CD4-positive, alpha-beta T cell (primary cell): Measurements from ENCODE around the gene CD83. TPM values are rescaled to one million over a fixed set of nuclear protein-coding genes. Genes with fewer than 3 reads are reported as not detected.

Experiments used
- ATAC-seq: fragments of 200-7000 bp; cut with Tn5 transposase; one replicate; pipeline ENCODE4 v1.10.0; 2022; ENCODE audit warnings: mild to moderate bottlenecking; ENCODE audit not compliant: poor library complexity
- CTCF ChIA-PET: fragments of 350-600 bp; sonication (Branson Sonifier 250); formaldehyde crosslinking; loops from one replicate; lab custom pipeline; 2021; ENCODE audit warnings: antibody characterized with exemption, inconsistent platforms; lab: Charles Lee
- POLR2A ChIA-PET: fragments of 350-600 bp; sonication (Branson Sonifier 250); formaldehyde crosslinking; loops from one replicate; lab custom pipeline; 2021; ENCODE audit warnings: antibody characterized with exemption, inconsistent platforms; lab: Charles Lee
- DNase-seq, 14 experiments: peaks; one replicate each; pipeline ENCODE4 v3.0.0-alpha.2; 2013 to 2020; ENCODE audit warnings: mixed read lengths in 2 of 14
- H3K27ac ChIP-seq, 2 donors: one replicate each; pipeline versions ENCODE4 v1.5.1 to v1.7.0; 2013; ENCODE audit warnings: low read length in 2 of 2, low read depth in 1 of 2, mild to moderate bottlenecking in 1 of 2
- H3K27me3 ChIP-seq, 2 experiments: 1 replicate in 1 of 2; 2 replicates in 1 of 2; pipeline versions ENCODE4 v1.6.1 to v1.7.0; 2013; ENCODE audit warnings: low read length in 2 of 2, control low read depth in 1 of 2, mild to moderate bottlenecking in 1 of 2, moderate library complexity in 1 of 2; ENCODE audit not compliant: insufficient read depth in 2 of 2, control insufficient read depth in 1 of 2
- H3K36me3 ChIP-seq: one replicate; pipeline ENCODE4 v1.6.1; 2013; ENCODE audit warnings: low read length, control low read depth; ENCODE audit not compliant: insufficient read depth
- H3K4me1 ChIP-seq: one replicate; pipeline ENCODE4 v1.6.1; 2013; ENCODE audit warnings: low read length, control low read depth; ENCODE audit not compliant: insufficient read depth
- H3K4me3 ChIP-seq: one replicate; pipeline ENCODE4 v1.5.1; 2013; ENCODE audit warnings: mild to moderate bottlenecking, low read length, moderate library complexity
- H3K9me3 ChIP-seq, 2 experiments: 1 replicate in 1 of 2; 2 replicates in 1 of 2; pipeline versions ENCODE4 v1.6.1 to v1.7.0; 2013; ENCODE audit warnings: low read length in 2 of 2, mild to moderate bottlenecking in 2 of 2, control low read depth in 1 of 2, moderate library complexity in 1 of 2; ENCODE audit not compliant: control insufficient read depth in 1 of 2, insufficient read depth in 1 of 2
- H3K27ac Mint-ChIP-seq: one replicate; pipeline ENCODE4 v1.8.0; 2020; ENCODE audit warnings: mixed read lengths
- H3K27me3 Mint-ChIP-seq: one replicate; pipeline ENCODE4 v1.8.0; 2021; ENCODE audit warnings: mixed read lengths
- H3K36me3 Mint-ChIP-seq: one replicate; pipeline ENCODE4 v1.8.0; 2021; ENCODE audit warnings: low read depth, mixed read lengths
- H3K4me1 Mint-ChIP-seq: one replicate; pipeline ENCODE4 v1.8.0; 2021; ENCODE audit warnings: low read depth, mixed read lengths
- H3K4me3 Mint-ChIP-seq: one replicate; pipeline ENCODE4 v1.8.0; 2020; ENCODE audit warnings: mild to moderate bottlenecking, mixed read lengths
- H3K9me3 Mint-ChIP-seq: one replicate; pipeline ENCODE4 v1.8.0; 2020; ENCODE audit warnings: mixed read lengths
- intact Hi-C, 2 experiments: fragments of 100-400 bp; cut with DNase I in 1 of 2; cut with micrococcal nuclease in 1 of 2; formaldehyde crosslinking; loops; one replicate each; pipeline versions ENCODE4 v1.15.1 to v1.9.0; 2023 to 2025; cut with DNase I, micrococcal nuclease
- total RNA-seq, 174 experiments: library from RNA in 2 of 174; stranded (reverse) in 2 of 174; gene quantifications; one replicate each; pipeline ENCODE4 v1.2.3 and lab custom pipeline; 2021 to 2026
- TF ChIP-seq, protein P1 (sequence below): fragments of 200-600 bp; IDR thresholded peaks from one replicate; pipeline ENCODE4 v1.8.0; 2022; ENCODE audit warnings: antibody characterized with exemption, mild to moderate bottlenecking

Gene CD83
- total RNA-seq, 2 experiments from 2014 or later, result 35.3 to 36.4 TPM

DNA sequence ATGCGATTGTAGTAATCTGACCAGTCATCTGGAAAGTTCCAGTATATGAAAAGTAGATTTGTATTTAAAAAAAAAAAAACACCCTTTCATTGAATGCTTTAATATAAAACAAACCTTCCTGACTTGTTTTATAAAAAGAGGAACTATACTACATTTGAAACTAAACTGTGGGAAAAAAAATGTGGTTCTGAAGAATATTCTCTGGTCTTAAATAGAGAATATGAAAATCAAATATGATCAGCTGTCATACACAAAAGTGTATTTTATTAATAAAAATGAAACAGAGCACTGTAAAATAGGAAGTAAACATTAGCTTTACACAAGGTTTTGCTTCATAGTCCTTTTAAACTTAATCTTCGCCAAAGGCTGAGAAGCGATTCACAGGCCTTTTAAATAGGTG is 25.3 kb upstream of the CD83 start:
- H3K9me3 Mint-ChIP-seq, result peaks cover 3% of the 10 kb centered on the region
- H3K4me1 Mint-ChIP-seq, result no peaks in the 10 kb centered on the region
- H3K4me1 ChIP-seq, result peaks cover 7% of the 10 kb centered on the region
- no peaks in the 10 kb centered on the region for H3K27me3 ChIP-seq
- CTCF ChIA-PET, result no interaction called here
- H3K27me3 Mint-ChIP-seq, result no peaks in the 10 kb centered on the region
- DNase-seq (no peak), ATAC-seq (no peak)
- H3K27ac ChIP-seq, result no peak overlapping the region
- no peaks in the 10 kb centered on the region for H3K36me3 Mint-ChIP-seq
- TF ChIP-seq, protein P1, sequence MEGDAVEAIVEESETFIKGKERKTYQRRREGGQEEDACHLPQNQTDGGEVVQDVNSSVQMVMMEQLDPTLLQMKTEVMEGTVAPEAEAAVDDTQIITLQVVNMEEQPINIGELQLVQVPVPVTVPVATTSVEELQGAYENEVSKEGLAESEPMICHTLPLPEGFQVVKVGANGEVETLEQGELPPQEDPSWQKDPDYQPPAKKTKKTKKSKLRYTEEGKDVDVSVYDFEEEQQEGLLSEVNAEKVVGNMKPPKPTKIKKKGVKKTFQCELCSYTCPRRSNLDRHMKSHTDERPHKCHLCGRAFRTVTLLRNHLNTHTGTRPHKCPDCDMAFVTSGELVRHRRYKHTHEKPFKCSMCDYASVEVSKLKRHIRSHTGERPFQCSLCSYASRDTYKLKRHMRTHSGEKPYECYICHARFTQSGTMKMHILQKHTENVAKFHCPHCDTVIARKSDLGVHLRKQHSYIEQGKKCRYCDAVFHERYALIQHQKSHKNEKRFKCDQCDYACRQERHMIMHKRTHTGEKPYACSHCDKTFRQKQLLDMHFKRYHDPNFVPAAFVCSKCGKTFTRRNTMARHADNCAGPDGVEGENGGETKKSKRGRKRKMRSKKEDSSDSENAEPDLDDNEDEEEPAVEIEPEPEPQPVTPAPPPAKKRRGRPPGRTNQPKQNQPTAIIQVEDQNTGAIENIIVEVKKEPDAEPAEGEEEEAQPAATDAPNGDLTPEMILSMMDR, result no peak
- no peak overlapping the region for H3K27ac Mint-ChIP-seq
- POLR2A ChIA-PET, result no interaction called here
- no peaks in the 10 kb centered on the region for H3K36me3 ChIP-seq
- no peak overlapping the region for H3K4me3 Mint-ChIP-seq
- H3K4me3 ChIP-seq, result no peak overlapping the region
- intact Hi-C loops, result no loop called here
- H3K9me3 ChIP-seq, result peaks cover 0 to 4% of the 10 kb centered on the region in 2 experiments

DNA sequence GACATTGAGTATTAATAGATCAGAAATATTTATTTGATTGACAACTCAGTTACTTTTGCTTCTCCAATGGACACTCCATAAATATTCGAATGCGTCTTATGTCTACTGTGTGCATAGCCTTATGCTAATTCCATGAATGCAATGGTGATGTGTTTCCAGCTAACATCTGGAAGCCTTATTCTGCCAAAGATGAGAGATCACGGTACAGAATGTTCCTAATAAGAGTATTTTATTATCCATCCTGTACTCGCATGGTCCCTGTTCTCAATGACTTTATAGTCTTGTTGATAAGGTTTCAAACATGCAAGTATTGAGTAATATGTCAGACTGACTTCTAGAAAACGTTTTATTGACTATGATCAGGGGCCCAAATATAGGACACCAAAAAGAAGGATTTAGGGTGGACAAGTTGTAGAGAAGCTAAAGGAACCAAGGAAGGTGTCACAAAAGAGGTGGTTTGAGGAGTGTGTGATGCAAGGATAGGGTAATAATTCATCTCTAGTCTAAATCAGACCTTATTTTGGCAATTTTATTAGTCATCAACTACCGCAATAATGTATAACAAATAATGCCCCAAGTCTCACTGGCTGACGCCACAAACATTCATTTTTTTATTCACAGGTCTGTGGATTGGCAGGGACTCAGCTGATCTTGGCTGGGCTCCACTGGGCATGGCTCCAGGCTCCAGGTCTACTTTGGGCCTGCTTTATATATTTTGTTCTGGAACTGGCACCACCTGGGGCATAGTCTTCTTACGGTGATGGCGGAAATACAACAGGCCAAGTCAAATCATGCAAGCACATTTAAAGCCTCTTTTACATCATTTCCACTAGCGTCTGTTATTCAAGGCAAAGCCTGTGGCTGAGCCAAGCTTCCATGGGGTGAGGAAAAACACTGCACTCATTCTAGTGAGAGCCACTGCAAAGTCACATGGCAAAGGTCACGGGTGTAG is 24.5 kb upstream of the CD83 start:
- peaks cover 7% of the 10 kb centered on the region for H3K4me1 ChIP-seq
- H3K36me3 ChIP-seq, result no peaks in the 10 kb centered on the region
- no peak overlapping the region for H3K4me3 ChIP-seq
- TF ChIP-seq, protein P1, result no peak
- DNase-seq (no peak), ATAC-seq (no peak)
- Mint-ChIP-seq H3K27me3 (no peaks in the 10 kb centered on the region), H3K36me3 (no peaks in the 10 kb centered on the region), H3K27ac (no peak overlapping the region), H3K4me3 (no peak overlapping the region), H3K4me1 (no peaks in the 10 kb centered on the region), H3K9me3 (peaks cover 3% of the 10 kb centered on the region)
- POLR2A ChIA-PET, result no interaction called here
- no peak overlapping the region for H3K27ac ChIP-seq
- H3K9me3 ChIP-seq, result peaks cover 0 to 6% of the 10 kb centered on the region in 2 experiments
- H3K27me3 ChIP-seq, result no peaks in the 10 kb centered on the region
- CTCF ChIA-PET, result no interaction called here
- intact Hi-C loops, result no loop called here

DNA sequence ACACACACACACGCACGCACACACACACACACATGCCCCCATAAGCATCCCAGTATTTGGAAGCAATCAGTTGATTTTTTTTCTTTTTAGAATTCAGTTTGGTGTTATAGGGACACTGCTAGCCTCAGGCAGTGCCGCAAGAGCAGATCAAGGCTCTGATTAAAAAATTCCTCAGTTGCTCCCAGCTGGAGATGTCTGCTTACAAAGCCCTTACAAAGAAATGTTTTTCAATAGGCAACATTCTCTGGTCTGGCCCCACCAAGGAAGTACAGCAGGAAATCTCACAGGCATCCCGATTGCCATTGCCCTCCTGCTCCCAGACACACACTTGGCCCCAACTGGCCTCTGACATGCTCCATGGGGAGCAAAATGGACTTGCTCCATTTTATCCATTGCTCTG is 22.9 kb upstream of the CD83 start:
- H3K4me3 Mint-ChIP-seq, result no peak overlapping the region
- Histone ChIP-seq H3K27me3 (no peaks in the 10 kb centered on the region), H3K4me1 (peaks cover 7% of the 10 kb centered on the region), H3K36me3 (no peaks in the 10 kb centered on the region), H3K4me3 (no peak overlapping the region), H3K9me3 (peaks cover 0 to 7% of the 10 kb centered on the region in 2 experiments), H3K27ac (no peak overlapping the region)
- intact Hi-C loops, result no loop called here
- H3K27me3 Mint-ChIP-seq, result no peaks in the 10 kb centered on the region
- ATAC-seq (no peak), DNase-seq (no peak)
- H3K9me3 Mint-ChIP-seq, result peaks cover 3% of the 10 kb centered on the region
- ChIA-PET CTCF (no interaction called here), POLR2A (no interaction called here)
- no peaks in the 10 kb centered on the region for H3K36me3 Mint-ChIP-seq
- no peaks in the 10 kb centered on the region for H3K4me1 Mint-ChIP-seq
- TF ChIP-seq, protein P1, result no peak
- H3K27ac Mint-ChIP-seq, result no peak overlapping the region
